Stimulated activated CD4-positive, alpha-beta T cell treated with anti-CD3 and anti-CD28 coated beads, Interleukin-12 subunit alpha, Interleukin-12 subunit beta, amount 100 ng/mL, for 48 hours (primary cell): ENCODE data around the gene FBXL14.
A peak's percentile ranks its signal among the peaks of the same experiment; 100 is the strongest.

Experiments used
- DNase-seq, 3 donors: peaks; one replicate each; pipeline ENCODE4 v3.0.0-alpha.2; 2020; ENCODE audit warnings: low read depth in 2 of 3, low spot score in 1 of 3

Gene FBXL14

GRCh38 chr12:1594261-1595025 lies at the start of gene FBXL14:
Gene FBXL14 (minus strand): TSS chr12:1594581. CDS start chr12:1594066, 515 bp downstream.
- DNase-seq = peak; percentile 36 to 79 (median 75)

GRCh38 chr12:1643905-1644533 lies 49.6 kb upstream of the FBXL14 start:
- no peak for DNase-seq

GRCh38 chr12:1643043-1643442 lies 48.7 kb upstream of the FBXL14 start:
- no peak for DNase-seq

GRCh38 chr12:1642513-1642912 lies 48.1 kb upstream of the FBXL14 start:
- DNase-seq = no peak

- DNase-seq = no peak
Observed at GRCh38 chr12:1640328-1641234, 46.2 kb upstream of the FBXL14 start.

- no peak for DNase-seq
Observed at GRCh38 chr12:1639538-1639937, 45.2 kb upstream of the FBXL14 start.

GRCh38 chr12:1638203-1638602 lies 43.8 kb upstream of the FBXL14 start:
- DNase-seq = no peak

GRCh38 chr12:1635301-1636095 lies 41.1 kb upstream of the FBXL14 start:
- DNase-seq = no peak

- peak; percentile 38 to 55 (median 51) for DNase-seq
Observed at GRCh38 chr12:1634590-1635191, 40.3 kb upstream of the FBXL14 start.

- DNase-seq = no peak
Observed at GRCh38 chr12:1634149-1634548, 39.8 kb upstream of the FBXL14 start.

GRCh38 chr12:1633459-1633858 lies 39.1 kb upstream of the FBXL14 start:
- no peak for DNase-seq

- DNase-seq = no peak
Observed at GRCh38 chr12:1632702-1633101, 38.3 kb upstream of the FBXL14 start.

- DNase-seq = no peak
Observed at GRCh38 chr12:1630827-1631591, 36.6 kb upstream of the FBXL14 start.

- no peak for DNase-seq
Observed at GRCh38 chr12:1630133-1630826, 35.9 kb upstream of the FBXL14 start.

GRCh38 chr12:1629338-1630132 lies 35.2 kb upstream of the FBXL14 start:
- no peak for DNase-seq

GRCh38 chr12:1628666-1629337 lies 34.4 kb upstream of the FBXL14 start, which contains the start of gene WNT5B:
Gene WNT5B (plus strand): TSS chr12:1629231. CDS start chr12:1631355, 2,124 bp downstream.
- DNase-seq = no peak

GRCh38 chr12:1622406-1622805 lies 28.0 kb upstream of the FBXL14 start:
- DNase-seq = no peak

GRCh38 chr12:1620092-1620491 lies 25.7 kb upstream of the FBXL14 start:
- DNase-seq = no peak
